Measurements from ENCODE around the gene ZCCHC2. TPM values are rescaled to one million over a fixed set of nuclear protein-coding genes. Genes with fewer than 3 reads are reported as not detected.

ZCCHC2 gene
- total and polyA plus RNA-seq, 2 donors (not counting 3 experiments of a cell fraction or from before 2014, with no cell fraction given), result 16.2 to 27.2 TPM

GRCh38 chr18:62529597-62529996 is 6.8 kb downstream of the ZCCHC2 start:
- H3K4me1 ChIP-seq (ENCODE audit: control insufficient read depth, extremely low read depth, insufficient read depth, low read length), result peaks cover 50% of the 10 kb centered on the region
- no peaks in the 10 kb centered on the region for H3K27me3 ChIP-seq (ENCODE audit: control insufficient read depth in 2 of 2, insufficient read depth in 2 of 2, low read length in 2 of 2)
- dilution Hi-C loops (cut with MboI; ENCODE audit: extremely low pct_ligation_motif_present, low sequenced_read_pairs), result no loop called here
- intact Hi-C loops (cut with micrococcal nuclease), result no loop called here
- no peak overlapping the region for H3K9ac ChIP-seq (replicated peaks; ENCODE audit: extremely low read depth, insufficient read depth, low read length)
- peaks cover 89% of the 10 kb centered on the region for H3K79me2 ChIP-seq (ENCODE audit: control insufficient read depth, insufficient read depth, low read length)
- no peaks in the 10 kb centered on the region for H3K9me1 ChIP-seq (replicated peaks; ENCODE audit: control insufficient read depth, extremely low read depth, insufficient read depth, low read length)
- no peaks in the 10 kb centered on the region for H3K9me3 ChIP-seq (replicated peaks; ENCODE audit: control insufficient read depth, insufficient read depth, low read length)
- H3K4me3 ChIP-seq (replicated peaks in 1 of 3; ENCODE audit: insufficient read depth in 1 of 3, low read depth in 1 of 3, low read length in 3 of 3), result no peak overlapping the region
- CTCF ChIA-PET, result interaction anchor here (0.5 kb wide), 1 partner anchor 24 kb away, joined by 3 read pairs; no protein-coding TSS in a partner anchor
- no peak overlapping the region for H3K4me2 ChIP-seq (ENCODE audit: insufficient read depth, low read length)
- FAIRE-seq, result no peak
- no peak overlapping the region for H3K27ac ChIP-seq (ENCODE audit: insufficient read depth, low read depth, low read length)
- DNase-seq (ENCODE audit: low read depth, low spot score), result no peak
- POLR2A ChIA-PET, result no interaction called here
- H3K36me3 ChIP-seq (ENCODE audit: control insufficient read depth in 2 of 2, extremely low read depth in 1 of 2, insufficient read depth in 2 of 2, low read length in 2 of 2), result peaks cover 0 to 2% of the 10 kb centered on the region in 2 experiments
- peaks cover 3% of the 10 kb centered on the region for H4K20me1 ChIP-seq (replicated peaks; ENCODE audit: control insufficient read depth, extremely low read depth, insufficient read depth, low read length)
- no peak for TF ChIP-seq GATA2 (IDR thresholded peaks at IDR 0.05; ENCODE audit: insufficient read depth, insufficient read length, low read depth, low read length)
- TF ChIP-seq POLR2A (IDR thresholded peaks at IDR 0.05; ENCODE audit: low read depth, low read length), result no peak
- TF ChIP-seq MAX (IDR thresholded peaks at IDR 0.05; ENCODE audit: insufficient read depth, insufficient read length), result no peak
- TF ChIP-seq POLR2AphosphoS5 (IDR thresholded peaks at IDR 0.05; ENCODE audit: insufficient read depth, low read depth, low read length), result no peak
- TF ChIP-seq MYC (IDR thresholded peaks at IDR 0.05; ENCODE audit: low read depth, low read length), result no peak
- TF ChIP-seq CTCF (IDR thresholded peaks at IDR 0.05; ENCODE audit: extremely low read depth in 1 of 2, insufficient read depth in 1 of 2, low read depth in 1 of 2, low read length in 2 of 2), result no peak
- TF ChIP-seq FOS (IDR thresholded peaks at IDR 0.05; ENCODE audit: borderline replicate concordance, insufficient read depth, low read length), result no peak
- no TSS peak for BruUV-seq (replicated peaks)
- H2AFZ ChIP-seq (ENCODE audit: low read depth, low read length), result no peak overlapping the region

Data from endothelial cell of umbilical vein (primary cell).